HG03460 (cell line): ENCODE data around the gene SEMA3F.

Source experiments
- ATAC-seq: cut with Tn5 transposase; IDR thresholded peaks from one replicate; pipeline ENCODE4 v1.9.1; 2021; ENCODE audit not compliant: unreplicated experiment

The SEMA3F gene

GRCh38 chr3:50155491-50155878, 361 bp downstream of the SEMA3F start:
- ATAC-seq: no peak

- ATAC-seq: no peak
Measured at GRCh38 chr3:50155891-50156290, 767 bp downstream of the SEMA3F start.

- no peak for ATAC-seq
Measured at GRCh38 chr3:50156549-50157493, 1.7 kb downstream of the SEMA3F start.

- no peak for ATAC-seq
Measured at GRCh38 chr3:50157827-50158529, 2.9 kb downstream of the SEMA3F start.

GRCh38 chr3:50158530-50159146, 3.5 kb downstream of the SEMA3F start:
- ATAC-seq: no peak

- no peak for ATAC-seq
Measured at GRCh38 chr3:50160561-50160983, 5.4 kb downstream of the SEMA3F start.

- ATAC-seq: no peak
Measured at GRCh38 chr3:50161320-50161719, 6.2 kb downstream of the SEMA3F start.

GRCh38 chr3:50162034-50162883, 7.1 kb downstream of the SEMA3F start:
- ATAC-seq: no peak

GRCh38 chr3:50163572-50164455, 8.7 kb downstream of the SEMA3F start:
- ATAC-seq: no peak

- no peak for ATAC-seq
Measured at GRCh38 chr3:50164481-50164880, 9.4 kb downstream of the SEMA3F start.

- no peak for ATAC-seq
Measured at GRCh38 chr3:50164984-50165909, 10.1 kb downstream of the SEMA3F start.

GRCh38 chr3:50165910-50166538, 10.9 kb downstream of the SEMA3F start:
- no peak for ATAC-seq

- ATAC-seq: no peak
Measured at GRCh38 chr3:50166620-50167019, 11.5 kb downstream of the SEMA3F start.

- no peak for ATAC-seq
Measured at GRCh38 chr3:50167069-50167840, 12.1 kb downstream of the SEMA3F start.

- no peak for ATAC-seq
Measured at GRCh38 chr3:50167841-50168209, 12.7 kb downstream of the SEMA3F start.

- ATAC-seq: no peak
Measured at GRCh38 chr3:50168388-50168787, 13.3 kb downstream of the SEMA3F start.

- ATAC-seq: no peak
Measured at GRCh38 chr3:50168791-50169190, 13.7 kb downstream of the SEMA3F start.
